ENCODE measurements around the gene ADGRB3. TPM values are rescaled to one million over a fixed set of nuclear protein-coding genes. Genes with fewer than 3 reads are reported as not detected.

The ADGRB3 gene
- total and polyA plus RNA-seq, 2 donors (not counting 1 experiment from before 2014, with no cell fraction given), result not detected

DNA sequence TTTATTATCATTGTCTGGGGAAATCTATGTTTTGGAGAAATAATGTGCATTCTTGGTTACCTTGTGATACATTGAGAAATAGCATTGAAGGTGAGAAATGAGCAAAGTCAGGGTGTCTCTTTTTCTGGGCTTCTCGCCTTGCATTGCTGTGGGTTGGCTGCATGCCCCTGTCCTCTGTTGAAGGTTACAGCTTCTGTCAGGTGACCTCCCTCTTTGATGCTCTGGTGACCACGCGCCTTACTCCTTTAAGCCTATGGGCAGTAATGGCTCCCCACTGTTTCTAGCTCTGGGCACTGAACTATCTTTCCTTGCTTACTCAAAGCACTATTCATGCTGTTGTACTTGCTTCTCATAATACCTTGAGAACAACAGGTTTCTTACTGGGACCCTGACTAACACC is 14.6 kb downstream of the ADGRB3 start:
- TF ChIP-seq EZH2 (IDR thresholded peaks at IDR 0.05; ENCODE audit: borderline replicate concordance, insufficient read depth, low read depth, low read length, poor library complexity, severe bottlenecking), result no peak
- TF ChIP-seq, protein P1, sequence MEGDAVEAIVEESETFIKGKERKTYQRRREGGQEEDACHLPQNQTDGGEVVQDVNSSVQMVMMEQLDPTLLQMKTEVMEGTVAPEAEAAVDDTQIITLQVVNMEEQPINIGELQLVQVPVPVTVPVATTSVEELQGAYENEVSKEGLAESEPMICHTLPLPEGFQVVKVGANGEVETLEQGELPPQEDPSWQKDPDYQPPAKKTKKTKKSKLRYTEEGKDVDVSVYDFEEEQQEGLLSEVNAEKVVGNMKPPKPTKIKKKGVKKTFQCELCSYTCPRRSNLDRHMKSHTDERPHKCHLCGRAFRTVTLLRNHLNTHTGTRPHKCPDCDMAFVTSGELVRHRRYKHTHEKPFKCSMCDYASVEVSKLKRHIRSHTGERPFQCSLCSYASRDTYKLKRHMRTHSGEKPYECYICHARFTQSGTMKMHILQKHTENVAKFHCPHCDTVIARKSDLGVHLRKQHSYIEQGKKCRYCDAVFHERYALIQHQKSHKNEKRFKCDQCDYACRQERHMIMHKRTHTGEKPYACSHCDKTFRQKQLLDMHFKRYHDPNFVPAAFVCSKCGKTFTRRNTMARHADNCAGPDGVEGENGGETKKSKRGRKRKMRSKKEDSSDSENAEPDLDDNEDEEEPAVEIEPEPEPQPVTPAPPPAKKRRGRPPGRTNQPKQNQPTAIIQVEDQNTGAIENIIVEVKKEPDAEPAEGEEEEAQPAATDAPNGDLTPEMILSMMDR (IDR thresholded peaks at IDR 0.05), result no peak
- POLR2A ChIA-PET, result no interaction called here
- H3K4me3 Mint-ChIP-seq, result no peak overlapping the region
- no peak overlapping the region for H3K27ac ChIP-seq (ENCODE audit: low read length in 2 of 2)
- no peak overlapping the region for H3K27ac Mint-ChIP-seq
- no peak overlapping the region for H3K4me3 ChIP-seq (ENCODE audit: control extremely low read depth in 1 of 5, extremely low read depth in 1 of 5, insufficient read depth in 1 of 5, low read depth in 2 of 5, low read length in 4 of 5)
- H3K4me1 ChIP-seq (ENCODE audit: control insufficient read depth in 2 of 2, insufficient read depth in 2 of 2, low read length in 2 of 2), result no peaks in the 10 kb centered on the region
- no peaks in the 10 kb centered on the region for H3K9me3 ChIP-seq (ENCODE audit: control extremely low read depth in 1 of 3, control insufficient read depth in 2 of 3, insufficient read depth in 1 of 3, low read length in 2 of 3)
- no peak for DNase-seq
- H3K9ac ChIP-seq (ENCODE audit: low read length), result no peak overlapping the region
- intact Hi-C loops (cut with micrococcal nuclease), result no loop called here
- ATAC-seq (ENCODE audit: low read depth), result no peak
- no peaks in the 10 kb centered on the region for H3K79me2 ChIP-seq (ENCODE audit: control insufficient read depth, insufficient read depth, low read length)
- H3K4me2 ChIP-seq (replicated peaks; ENCODE audit: low read depth, low read length, poor library complexity, severe bottlenecking), result no peak overlapping the region
- H3K27me3 Mint-ChIP-seq, result no peaks in the 10 kb centered on the region
- no peaks in the 10 kb centered on the region for H3K36me3 ChIP-seq (replicated peaks in 1 of 2; ENCODE audit: control extremely low read depth in 1 of 2, control insufficient read depth in 1 of 2, extremely low read depth in 1 of 2, insufficient read depth in 2 of 2, low read length in 1 of 2)
- CTCF ChIA-PET, result no interaction called here
- H3K9me3 Mint-ChIP-seq (ENCODE audit: insufficient read depth), result no peaks in the 10 kb centered on the region
- 100% methylated on average over 3 of the region's 3 CpGs for WGBS (ENCODE audit: insufficient coverage)
- no peaks in the 10 kb centered on the region for H4K20me1 ChIP-seq (ENCODE audit: control insufficient read depth, insufficient read depth, low read length, poor library complexity, severe bottlenecking)
- no peaks in the 10 kb centered on the region for H3K27me3 ChIP-seq (replicated peaks in 1 of 4; ENCODE audit: control extremely low read depth in 1 of 4, control insufficient read depth in 3 of 4, insufficient read depth in 4 of 4, low read length in 3 of 4)
- H3K4me1 Mint-ChIP-seq, result no peaks in the 10 kb centered on the region
- H2AFZ ChIP-seq (ENCODE audit: insufficient read depth, low read depth, low read length, poor library complexity, severe bottlenecking), result no peak overlapping the region

DNA sequence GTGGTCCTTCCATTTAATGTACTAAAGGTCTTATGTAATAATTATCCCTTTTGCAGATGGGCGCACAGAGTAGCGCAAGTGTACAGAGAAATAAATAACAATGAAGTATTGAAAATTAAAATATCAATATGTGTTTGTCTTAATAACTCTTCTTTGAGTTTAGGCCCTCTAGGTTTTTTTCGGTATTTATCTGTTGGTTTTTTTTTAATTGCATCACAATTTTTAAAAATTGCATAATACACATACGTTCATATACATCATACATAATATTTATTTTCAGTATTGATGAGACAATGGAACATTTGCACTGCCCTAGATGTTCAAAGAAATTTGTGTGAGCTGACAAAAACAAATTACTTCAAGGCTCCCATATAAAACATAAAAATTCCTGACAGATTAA is 15.1 kb downstream of the ADGRB3 start:
- no peak overlapping the region for H3K4me3 Mint-ChIP-seq
- ATAC-seq (ENCODE audit: low read depth) (no peak), DNase-seq (no peak)
- no peak overlapping the region for H3K9ac ChIP-seq (ENCODE audit: low read length)
- H3K79me2 ChIP-seq (ENCODE audit: control insufficient read depth, insufficient read depth, low read length), result no peaks in the 10 kb centered on the region
- ChIA-PET POLR2A (no interaction called here), CTCF (no interaction called here)
- no peak overlapping the region for H3K4me2 ChIP-seq (replicated peaks; ENCODE audit: low read depth, low read length, poor library complexity, severe bottlenecking)
- H3K4me1 ChIP-seq (ENCODE audit: control insufficient read depth in 2 of 2, insufficient read depth in 2 of 2, low read length in 2 of 2), result no peaks in the 10 kb centered on the region
- intact Hi-C loops (cut with micrococcal nuclease), result no loop called here
- H4K20me1 ChIP-seq (ENCODE audit: control insufficient read depth, insufficient read depth, low read length, poor library complexity, severe bottlenecking), result no peaks in the 10 kb centered on the region
- no peak for TF ChIP-seq EZH2 (IDR thresholded peaks at IDR 0.05; ENCODE audit: borderline replicate concordance, insufficient read depth, low read depth, low read length, poor library complexity, severe bottlenecking)
- TF ChIP-seq, protein P1 (IDR thresholded peaks at IDR 0.05), result no peak
- no peaks in the 10 kb centered on the region for H3K9me3 ChIP-seq (ENCODE audit: control extremely low read depth in 1 of 3, control insufficient read depth in 2 of 3, insufficient read depth in 1 of 3, low read length in 2 of 3)
- no peaks in the 10 kb centered on the region for H3K27me3 ChIP-seq (replicated peaks in 1 of 4; ENCODE audit: control extremely low read depth in 1 of 4, control insufficient read depth in 3 of 4, insufficient read depth in 4 of 4, low read length in 3 of 4)
- no peaks in the 10 kb centered on the region for H3K9me3 Mint-ChIP-seq (ENCODE audit: insufficient read depth)
- no peak overlapping the region for H3K27ac Mint-ChIP-seq
- no peaks in the 10 kb centered on the region for H3K27me3 Mint-ChIP-seq
- H3K27ac ChIP-seq (ENCODE audit: low read length in 2 of 2), result no peak overlapping the region
- WGBS (ENCODE audit: insufficient coverage), result no CpG with 5 or more reads among the region's 4 CpGs
- no peak overlapping the region for H2AFZ ChIP-seq (ENCODE audit: insufficient read depth, low read depth, low read length, poor library complexity, severe bottlenecking)
- no peaks in the 10 kb centered on the region for H3K36me3 ChIP-seq (replicated peaks in 1 of 2; ENCODE audit: control extremely low read depth in 1 of 2, control insufficient read depth in 1 of 2, extremely low read depth in 1 of 2, insufficient read depth in 2 of 2, low read length in 1 of 2)
- no peaks in the 10 kb centered on the region for H3K4me1 Mint-ChIP-seq
- H3K4me3 ChIP-seq (ENCODE audit: control extremely low read depth in 1 of 5, extremely low read depth in 1 of 5, insufficient read depth in 1 of 5, low read depth in 2 of 5, low read length in 4 of 5), result no peak overlapping the region
